Activated T-helper 1 cell treated with anti-CD3 and anti-CD28 coated beads, Interleukin-12 subunit alpha, Interleukin-12 subunit beta, Interleukin-2, Interleukin-4 antibody, amounts not matched to agents 30 ng/mL and 10 ng/mL and 1 ng/mL, durations not matched to agents 14 hours and 24 hours and 36 hours (primary cell): ENCODE results near the gene CLMP. TPM values are rescaled to one million over a fixed set of nuclear protein-coding genes. Genes with fewer than 3 reads are reported as not detected.
"Not testable (repeated sequence)": the region's sequence is repeated elsewhere in the genome, so short reads cannot be mapped to it uniquely, and the experiment has no call there.

Experiments
- DNase-seq: peaks from one replicate; pipeline ENCODE4 v3.0.0; 2021; ENCODE audit warnings: low spot score
- H3K27ac Mint-ChIP-seq: one replicate; pipeline ENCODE4 v1.8.0; 2021; ENCODE audit warnings: mild to moderate bottlenecking, mixed read lengths
- H3K27me3 Mint-ChIP-seq: one replicate; pipeline ENCODE4 v1.8.0; 2022; ENCODE audit warnings: mild to moderate bottlenecking, moderate library complexity, mixed read lengths; ENCODE audit not compliant: insufficient read depth
- H3K36me3 Mint-ChIP-seq: one replicate; pipeline ENCODE4 v1.8.0; 2021; ENCODE audit warnings: low read depth, mixed read lengths
- H3K4me1 Mint-ChIP-seq: one replicate; pipeline ENCODE4 v1.8.0; 2021; ENCODE audit warnings: low read depth, mixed read lengths
- H3K4me3 Mint-ChIP-seq: one replicate; pipeline ENCODE4 v1.8.0; 2021; ENCODE audit warnings: mild to moderate bottlenecking, moderate library complexity, mixed read lengths
- H3K9me3 Mint-ChIP-seq: one replicate; pipeline ENCODE4 v1.8.0; 2021; ENCODE audit warnings: mixed read lengths
- intact Hi-C: fragments of 100-400 bp; cut with micrococcal nuclease; formaldehyde crosslinking; loops from one replicate; pipeline ENCODE4 v1.15.1; 2024
- total RNA-seq: library from RNA; stranded (reverse); gene quantifications from 2 replicates; pipeline ENCODE4 v1.2.3, GENCODE V29; 2022

CLMP gene
- total RNA-seq, 1 donor from 2014 or later = not detected

- H3K36me3 Mint-ChIP-seq = no peaks in the 10 kb centered on the region
- H3K4me3 Mint-ChIP-seq = no peak overlapping the region
- no peak for DNase-seq
- peaks cover 7% of the 10 kb centered on the region for H3K27me3 Mint-ChIP-seq
- H3K9me3 Mint-ChIP-seq = no peaks in the 10 kb centered on the region
- H3K4me1 Mint-ChIP-seq = no peaks in the 10 kb centered on the region
- intact Hi-C loops = no loop called here
- H3K27ac Mint-ChIP-seq = no peak overlapping the region
Measured at GRCh38 chr11:123145220-123145619, 49.8 kb downstream of the CLMP start.

- no peaks in the 10 kb centered on the region for H3K9me3 Mint-ChIP-seq
- H3K27me3 Mint-ChIP-seq = peaks cover 7% of the 10 kb centered on the region
- DNase-seq = no peak
- H3K4me1 Mint-ChIP-seq = no peaks in the 10 kb centered on the region
- no peak overlapping the region for H3K4me3 Mint-ChIP-seq
- intact Hi-C loops = no loop called here
- no peaks in the 10 kb centered on the region for H3K36me3 Mint-ChIP-seq
- no peak overlapping the region for H3K27ac Mint-ChIP-seq
Measured at GRCh38 chr11:123144707-123145106, 50.3 kb downstream of the CLMP start.

- H3K9me3 Mint-ChIP-seq = no peaks in the 10 kb centered on the region
- no peaks in the 10 kb centered on the region for H3K36me3 Mint-ChIP-seq
- no peak for DNase-seq
- no peaks in the 10 kb centered on the region for H3K4me1 Mint-ChIP-seq
- H3K27me3 Mint-ChIP-seq = peaks cover 7% of the 10 kb centered on the region
- intact Hi-C loops = no loop called here
- no peak overlapping the region for H3K27ac Mint-ChIP-seq
- no peak overlapping the region for H3K4me3 Mint-ChIP-seq
Measured at GRCh38 chr11:123143921-123144320, 51.1 kb downstream of the CLMP start.

- H3K36me3 Mint-ChIP-seq = no peaks in the 10 kb centered on the region
- DNase-seq = no peak
- no peaks in the 10 kb centered on the region for H3K9me3 Mint-ChIP-seq
- H3K27me3 Mint-ChIP-seq = peaks cover 7% of the 10 kb centered on the region
- no peaks in the 10 kb centered on the region for H3K4me1 Mint-ChIP-seq
- intact Hi-C loops = no loop called here
- H3K27ac Mint-ChIP-seq = no peak overlapping the region
- no peak overlapping the region for H3K4me3 Mint-ChIP-seq
Measured at GRCh38 chr11:123143476-123143875, 51.6 kb downstream of the CLMP start.

- no peaks in the 10 kb centered on the region for H3K36me3 Mint-ChIP-seq
- intact Hi-C loops = no loop called here
- no peaks in the 10 kb centered on the region for H3K9me3 Mint-ChIP-seq
- no peak for DNase-seq
- peaks cover 9% of the 10 kb centered on the region for H3K27me3 Mint-ChIP-seq
- H3K4me1 Mint-ChIP-seq = no peaks in the 10 kb centered on the region
- no peak overlapping the region for H3K27ac Mint-ChIP-seq
- H3K4me3 Mint-ChIP-seq = no peak overlapping the region
Measured at GRCh38 chr11:123139206-123139605, 55.8 kb downstream of the CLMP start.

GRCh38 chr11:123137431-123138224, 57.4 kb downstream of the CLMP start:
- no peak for DNase-seq
- H3K36me3 Mint-ChIP-seq = no peaks in the 10 kb centered on the region
- H3K9me3 Mint-ChIP-seq = no peaks in the 10 kb centered on the region
- no peaks in the 10 kb centered on the region for H3K4me1 Mint-ChIP-seq
- intact Hi-C loops = no loop called here
- peaks cover 4% of the 10 kb centered on the region for H3K27me3 Mint-ChIP-seq
- H3K27ac Mint-ChIP-seq = no peak overlapping the region
- H3K4me3 Mint-ChIP-seq = no peak overlapping the region

- H3K4me1 Mint-ChIP-seq = no peaks in the 10 kb centered on the region
- H3K27me3 Mint-ChIP-seq = peaks cover 4% of the 10 kb centered on the region
- H3K27ac Mint-ChIP-seq = no peak overlapping the region
- intact Hi-C loops = no loop called here
- DNase-seq = no peak
- H3K36me3 Mint-ChIP-seq = no peaks in the 10 kb centered on the region
- no peak overlapping the region for H3K4me3 Mint-ChIP-seq
- no peaks in the 10 kb centered on the region for H3K9me3 Mint-ChIP-seq
Measured at GRCh38 chr11:123135863-123136446, 59.1 kb downstream of the CLMP start.

GRCh38 chr11:123132881-123133280, 62.2 kb downstream of the CLMP start:
- Mint-ChIP-seq H3K4me1 (peaks cover 7% of the 10 kb centered on the region), H3K36me3 (no peaks in the 10 kb centered on the region), H3K9me3 (no peaks in the 10 kb centered on the region), H3K4me3 (no peak overlapping the region), H3K27ac (no peak overlapping the region), H3K27me3 (peaks cover 6% of the 10 kb centered on the region)
- DNase-seq = no peak
- intact Hi-C loops = no loop called here

GRCh38 chr11:123132034-123132766, 62.8 kb downstream of the CLMP start:
- DNase-seq, H3K9me3 Mint-ChIP-seq, H3K27me3 Mint-ChIP-seq, H3K27ac Mint-ChIP-seq, H3K4me3 Mint-ChIP-seq, H3K4me1 Mint-ChIP-seq, intact Hi-C loops, H3K36me3 Mint-ChIP-seq: not testable (repeated sequence)

- no peak overlapping the region for H3K4me3 Mint-ChIP-seq
- DNase-seq = no peak
- peaks cover 7% of the 10 kb centered on the region for H3K4me1 Mint-ChIP-seq
- intact Hi-C loops = no loop called here
- H3K9me3 Mint-ChIP-seq = no peaks in the 10 kb centered on the region
- H3K36me3 Mint-ChIP-seq = no peaks in the 10 kb centered on the region
- peak overlapping the region; percentile 6 for H3K27ac Mint-ChIP-seq
- H3K27me3 Mint-ChIP-seq = peaks cover 6% of the 10 kb centered on the region
Measured at GRCh38 chr11:123129920-123130319, 65.1 kb downstream of the CLMP start.

GRCh38 chr11:123125169-123125568, 69.9 kb downstream of the CLMP start:
- no peaks in the 10 kb centered on the region for H3K36me3 Mint-ChIP-seq
- intact Hi-C loops = no loop called here
- H3K4me1 Mint-ChIP-seq = peaks cover 6% of the 10 kb centered on the region
- no peak overlapping the region for H3K4me3 Mint-ChIP-seq
- no peak for DNase-seq
- peaks cover 12% of the 10 kb centered on the region for H3K27me3 Mint-ChIP-seq
- no peaks in the 10 kb centered on the region for H3K9me3 Mint-ChIP-seq
- H3K27ac Mint-ChIP-seq = no peak overlapping the region

GRCh38 chr11:123122852-123123251, 72.2 kb downstream of the CLMP start:
- Mint-ChIP-seq H3K27me3 (peaks cover 10% of the 10 kb centered on the region), H3K36me3 (no peaks in the 10 kb centered on the region), H3K27ac (no peak overlapping the region), H3K4me1 (peaks cover 6% of the 10 kb centered on the region), H3K4me3 (no peak overlapping the region), H3K9me3 (no peaks in the 10 kb centered on the region)
- no peak for DNase-seq
- intact Hi-C loops = no loop called here

- Mint-ChIP-seq H3K27ac (no peak overlapping the region), H3K4me3 (no peak overlapping the region), H3K36me3 (no peaks in the 10 kb centered on the region)
Measured at GRCh38 chr11:123122341-123122740, 72.7 kb downstream of the CLMP start.

More at GRCh38 chr11:123122341-123122740, 72.7 kb downstream of the CLMP start:
- Mint-ChIP-seq H3K9me3 (no peaks in the 10 kb centered on the region), H3K4me1 (peaks cover 6% of the 10 kb centered on the region), H3K27me3 (peaks cover 10% of the 10 kb centered on the region)
- intact Hi-C loops = no loop called here
- DNase-seq = no peak
